Fibroblast of lung (primary cell): ENCODE measurements around the gene ARHGEF7.

Experiments used
- EZH2 ChIP-seq: IDR thresholded peaks from 2 replicates; pipeline ENCODE4 v1.5.1; 2012; ENCODE audit warnings: low read length, control low read depth, mild to moderate bottlenecking; ENCODE audit errors: missing control alignments
- TF ChIP-seq, protein P1 (sequence below), 2 donors: IDR thresholded peaks in 1 of 2; conservative IDR thresholded peaks in 1 of 2; 1 replicate in 1 of 2; 2 replicates in 1 of 2; pipeline ENCODE4 v1.5.1; 2011 to 2012; ENCODE audit warnings: low read length in 2 of 2, control low read depth in 1 of 2, inconsistent platforms in 1 of 2, low read depth in 1 of 2, mild to moderate bottlenecking in 1 of 2

DNA sequence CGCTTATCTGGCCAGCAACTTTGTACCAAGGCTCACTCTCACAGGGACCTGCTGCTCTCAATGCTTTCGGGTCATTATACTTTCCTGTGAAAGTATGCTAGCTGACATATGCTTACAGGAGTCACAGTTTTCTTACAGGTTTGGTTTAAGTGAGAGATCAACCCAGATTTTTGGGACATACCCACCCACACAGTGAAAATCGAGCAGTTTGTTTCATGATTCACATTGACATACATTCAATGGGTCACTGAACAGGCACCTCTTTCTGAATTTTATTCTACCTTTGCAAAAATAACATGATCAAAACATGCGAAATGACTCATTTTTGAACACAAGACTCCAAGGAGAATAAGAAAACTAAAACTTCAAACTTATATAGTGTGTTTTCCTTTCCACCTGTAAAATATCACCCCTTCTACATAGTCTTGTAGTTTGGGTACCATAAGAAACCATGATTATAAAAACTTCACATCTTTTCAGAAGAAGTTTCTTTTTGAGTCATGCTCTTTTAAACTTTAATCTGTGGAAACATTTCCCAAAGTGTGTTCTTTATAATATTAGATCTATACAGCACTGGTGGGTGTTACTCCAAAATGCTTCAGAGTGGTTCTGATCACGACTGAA, 161.0 kb downstream of the ARHGEF7 start:
- TF ChIP-seq, protein P1, sequence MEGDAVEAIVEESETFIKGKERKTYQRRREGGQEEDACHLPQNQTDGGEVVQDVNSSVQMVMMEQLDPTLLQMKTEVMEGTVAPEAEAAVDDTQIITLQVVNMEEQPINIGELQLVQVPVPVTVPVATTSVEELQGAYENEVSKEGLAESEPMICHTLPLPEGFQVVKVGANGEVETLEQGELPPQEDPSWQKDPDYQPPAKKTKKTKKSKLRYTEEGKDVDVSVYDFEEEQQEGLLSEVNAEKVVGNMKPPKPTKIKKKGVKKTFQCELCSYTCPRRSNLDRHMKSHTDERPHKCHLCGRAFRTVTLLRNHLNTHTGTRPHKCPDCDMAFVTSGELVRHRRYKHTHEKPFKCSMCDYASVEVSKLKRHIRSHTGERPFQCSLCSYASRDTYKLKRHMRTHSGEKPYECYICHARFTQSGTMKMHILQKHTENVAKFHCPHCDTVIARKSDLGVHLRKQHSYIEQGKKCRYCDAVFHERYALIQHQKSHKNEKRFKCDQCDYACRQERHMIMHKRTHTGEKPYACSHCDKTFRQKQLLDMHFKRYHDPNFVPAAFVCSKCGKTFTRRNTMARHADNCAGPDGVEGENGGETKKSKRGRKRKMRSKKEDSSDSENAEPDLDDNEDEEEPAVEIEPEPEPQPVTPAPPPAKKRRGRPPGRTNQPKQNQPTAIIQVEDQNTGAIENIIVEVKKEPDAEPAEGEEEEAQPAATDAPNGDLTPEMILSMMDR (conservative IDR thresholded peaks at IDR 0.05 in 1 of 2, IDR thresholded peaks at IDR 0.05 in 1 of 2; ENCODE audit: low read depth in 1 of 2, low read length in 2 of 2) = no peak
- TF ChIP-seq EZH2 = no peak
